HepG2 (cell line): Measurements from ENCODE around the gene SNED1. TPM values are rescaled to one million over a fixed set of nuclear protein-coding genes. Genes with fewer than 3 reads are reported as not detected.

Experiments
- ARNT2 ChIP-seq: sonication (generic); formaldehyde crosslinking; IDR thresholded peaks from 2 replicates; pipeline ENCODE4 v1.8.0; 2022; ENCODE audit warnings: mild to moderate bottlenecking, low read depth, missing genetic modification reagents, moderate library complexity
- CHCHD3 ChIP-seq: sonication (generic); formaldehyde crosslinking; IDR thresholded peaks from 2 replicates; pipeline ENCODE4 v1.8.0; 2022; ENCODE audit warnings: mild to moderate bottlenecking, missing genetic modification reagents, moderate library complexity
- CSRNP1 ChIP-seq: sonication (generic); formaldehyde crosslinking; IDR thresholded peaks from 2 replicates; pipeline ENCODE4 v1.8.1; 2023; ENCODE audit warnings: mild to moderate bottlenecking, missing genetic modification reagents
- FIP1L1 ChIP-seq: fragments of 200-400 bp; formaldehyde crosslinking; IDR thresholded peaks from 2 replicates; pipeline ENCODE4 v1.6.1; 2018; ENCODE audit warnings: low read depth, mild to moderate bottlenecking, low read length, moderate library complexity, borderline replicate concordance; ENCODE audit not compliant: insufficient read depth
- GABPB1 ChIP-seq: IDR thresholded peaks from 2 replicates; pipeline ENCODE4 v1.6.1; 2016; ENCODE audit warnings: mild to moderate bottlenecking, missing genetic modification reagents, moderate library complexity, missing compliant biosample characterization
- GMEB1 ChIP-seq: sonication (generic); formaldehyde crosslinking; IDR thresholded peaks from 2 replicates; pipeline ENCODE4 v1.5.1; 2020; ENCODE audit warnings: missing genetic modification reagents, mild to moderate bottlenecking, borderline replicate concordance
- HDAC1 ChIP-seq: sonication (generic); formaldehyde crosslinking; IDR thresholded peaks from 2 replicates; pipeline ENCODE4 v1.5.1; 2020; ENCODE audit warnings: mild to moderate bottlenecking, missing genetic modification reagents
- KIAA2018 ChIP-seq: sonication (generic); formaldehyde crosslinking; IDR thresholded peaks from 2 replicates; pipeline ENCODE4 v1.5.0; 2020; ENCODE audit warnings: mild to moderate bottlenecking, missing genetic modification reagents, borderline replicate concordance
- MXI1 ChIP-seq: IDR thresholded peaks from 3 replicates; pipeline ENCODE4 v1.6.1; 2012; ENCODE audit warnings: low read depth, low read length, inconsistent platforms, borderline replicate concordance
- ZFX ChIP-seq: sonication (generic); formaldehyde crosslinking; IDR thresholded peaks from 2 replicates; pipeline ENCODE4 v1.4.0; 2020; ENCODE audit warnings: mild to moderate bottlenecking, low read depth, missing genetic modification reagents, moderate library complexity
- ZNF256 ChIP-seq: sonication (generic); formaldehyde crosslinking; conservative IDR thresholded peaks from 2 replicates; pipeline ENCODE4 v1.4.0; 2020; ENCODE audit warnings: missing genetic modification reagents
- ZNF460 ChIP-seq: sonication (generic); formaldehyde crosslinking; IDR thresholded peaks from 2 replicates; pipeline ENCODE4 v1.5.1; 2020; ENCODE audit warnings: missing genetic modification reagents, mild to moderate bottlenecking, borderline replicate concordance
- ZNF605 ChIP-seq: sonication (generic); formaldehyde crosslinking; IDR thresholded peaks from 2 replicates; pipeline ENCODE4 v1.8.0; 2022; ENCODE audit warnings: mild to moderate bottlenecking, missing genetic modification reagents
- ZSCAN31 ChIP-seq: sonication (generic); formaldehyde crosslinking; IDR thresholded peaks from 2 replicates; pipeline ENCODE4 v1.5.0; 2020; ENCODE audit warnings: low read depth, mild to moderate bottlenecking, missing genetic modification reagents
- polyA plus RNA-seq, 8 experiments: library from polyadenylated mRNA; depleted of rRNA in 3 of 8; stranded (reverse) in 7 of 8; unstranded in 1 of 8; fragments of >200 nt; fragmentation: Illumina TruSeq in 4 of 8; extraction: Trizol in 4 of 8; gene quantifications; 2 replicates each; pipeline versions ENCODE4 v1.2.1 to v1.2.3, GENCODE V29; 2011 to 2016; ENCODE audit warnings: low read depth in 4 of 8, missing spikeins in 1 of 8, mixed read lengths in 1 of 8; ENCODE audit not compliant: insufficient read depth in 1 of 8
- total RNA-seq, 5 experiments: library from RNA; depleted of rRNA; stranded (reverse); fragments of >200 nt; fragmentation: Illumina TruSeq; extraction: Trizol; gene quantifications; 2 replicates each; pipeline ENCODE4 v1.2.3, GENCODE V29; 2016; ENCODE audit warnings: low read depth in 1 of 5
- TF ChIP-seq, protein P1 (sequence below): sonication (generic); formaldehyde crosslinking; IDR thresholded peaks from 2 replicates; pipeline ENCODE4 v1.5.0; 2020; ENCODE audit warnings: missing genetic modification reagents

SNED1 gene
- total and polyA plus RNA-seq, 2 of the 13 experiments (the other 11 are each of a cell fraction or from before 2014, with no cell fraction given): 0.15 to 0.65 TPM

GRCh38 chr2:240966906-240967680 lies 31.3 kb upstream of the SNED1 start (continued):
- TF ChIP-seq KIAA2018 (no peak), GMEB1 (CRISPR knock-in tag) (peak; percentile 16; the same call in 1 of the 2 replicates), HDAC1 (CRISPR knock-in tag) (peak; percentile 76), CHCHD3 (CRISPR knock-in tag) (no peak), GABPB1 (CRISPR knock-in tag) (peak; percentile 53; the same call in 1 of the 2 replicates), MXI1 (no peak), CSRNP1 (CRISPR knock-in tag) (no peak), ZFX (peak; percentile 90), FIP1L1 (no peak), ARNT2 (no peak), ZSCAN31 (0 out of 2 replicates have a peak, but pooled peaks have one; percentile 17), ZNF256 (no peak), ZNF460 (CRISPR knock-in tag) (no peak), ZNF605 (CRISPR knock-in tag) (peak; percentile 41; the same call in 1 of the 2 replicates)
- TF ChIP-seq, protein P1, sequence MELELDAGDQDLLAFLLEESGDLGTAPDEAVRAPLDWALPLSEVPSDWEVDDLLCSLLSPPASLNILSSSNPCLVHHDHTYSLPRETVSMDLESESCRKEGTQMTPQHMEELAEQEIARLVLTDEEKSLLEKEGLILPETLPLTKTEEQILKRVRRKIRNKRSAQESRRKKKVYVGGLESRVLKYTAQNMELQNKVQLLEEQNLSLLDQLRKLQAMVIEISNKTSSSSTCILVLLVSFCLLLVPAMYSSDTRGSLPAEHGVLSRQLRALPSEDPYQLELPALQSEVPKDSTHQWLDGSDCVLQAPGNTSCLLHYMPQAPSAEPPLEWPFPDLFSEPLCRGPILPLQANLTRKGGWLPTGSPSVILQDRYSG (CRISPR knock-in tag): no peak
